KOPT-K1 (cell line): ENCODE data around the gene OR8B12.
"Not testable (repeated sequence)": the region's sequence is repeated elsewhere in the genome, so short reads cannot be mapped to it uniquely, and the experiment has no call there.

Source experiments
- H3K27ac ChIP-seq: fragments of 200-600 bp; sonication (generic); 2 replicates; pipeline ENCODE4 v1.5.1; 2016; ENCODE audit warnings: antibody characterized with exemption, mild to moderate bottlenecking, low read depth, low read length; ENCODE audit not compliant: poor library complexity, severe bottlenecking
- H3K36me3 ChIP-seq: fragments of 200-600 bp; sonication (generic); 2 replicates; pipeline ENCODE4 v1.5.1; 2017; ENCODE audit warnings: antibody characterized with exemption, mild to moderate bottlenecking, low read length, moderate library complexity; ENCODE audit not compliant: insufficient read depth
- H3K9me3 ChIP-seq: fragments of 200-600 bp; sonication (generic); 2 replicates; pipeline ENCODE4 v1.5.1; 2017; ENCODE audit warnings: antibody characterized with exemption, low read length, mild to moderate bottlenecking; ENCODE audit not compliant: insufficient read depth, poor library complexity, severe bottlenecking

The OR8B12 gene

DNA sequence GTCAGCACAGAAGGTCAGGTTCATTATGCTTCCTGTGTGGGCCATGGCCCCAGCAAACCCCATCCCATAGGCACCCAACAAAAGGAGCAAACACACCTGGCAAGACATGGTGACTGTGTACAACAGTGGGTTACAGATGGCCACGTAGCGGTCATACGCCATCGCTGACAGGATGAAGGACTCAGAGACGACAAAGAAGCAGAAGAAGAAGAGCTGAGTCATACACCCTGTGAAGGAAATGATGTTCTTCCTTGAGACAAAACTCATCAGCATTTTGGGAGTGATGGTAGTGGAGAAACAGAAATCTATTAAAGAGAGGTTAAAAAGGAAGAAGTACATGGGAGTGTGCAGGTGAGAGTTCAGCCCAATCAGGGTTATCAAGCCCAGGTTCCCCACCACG is 309 bp downstream of the OR8B12 start:
- Histone ChIP-seq H3K9me3 (no peaks in the 10 kb centered on the region), H3K27ac (no peak overlapping the region), H3K36me3 (no peaks in the 10 kb centered on the region)

DNA sequence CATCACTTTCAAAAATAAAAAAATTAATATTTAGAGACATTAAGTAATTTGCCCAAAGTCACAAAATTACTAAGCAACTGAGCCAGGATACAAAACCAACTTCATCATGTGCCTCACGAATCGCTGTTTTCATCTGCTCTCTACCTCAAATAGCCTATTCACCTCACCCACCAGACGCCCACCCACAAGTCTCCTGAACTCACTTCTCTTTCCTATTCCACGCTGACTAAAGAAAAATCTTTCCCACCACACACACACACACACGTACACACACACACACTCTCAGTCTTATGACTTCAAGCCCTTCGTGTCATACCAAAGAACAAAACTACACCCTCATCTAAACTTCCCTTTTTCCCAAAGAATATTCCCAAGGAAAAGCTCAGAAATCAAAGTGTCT is 2.2 kb downstream of the OR8B12 start:
- H3K9me3 ChIP-seq, result no peaks in the 10 kb centered on the region
- H3K27ac ChIP-seq, result no peak overlapping the region
- no peaks in the 10 kb centered on the region for H3K36me3 ChIP-seq

- H3K36me3 ChIP-seq, result no peaks in the 10 kb centered on the region
- H3K9me3 ChIP-seq, result no peaks in the 10 kb centered on the region
- no peak overlapping the region for H3K27ac ChIP-seq
These were observed 5.4 kb downstream of the OR8B12 start for GRCh38 chr11:124538019-124538418.

DNA sequence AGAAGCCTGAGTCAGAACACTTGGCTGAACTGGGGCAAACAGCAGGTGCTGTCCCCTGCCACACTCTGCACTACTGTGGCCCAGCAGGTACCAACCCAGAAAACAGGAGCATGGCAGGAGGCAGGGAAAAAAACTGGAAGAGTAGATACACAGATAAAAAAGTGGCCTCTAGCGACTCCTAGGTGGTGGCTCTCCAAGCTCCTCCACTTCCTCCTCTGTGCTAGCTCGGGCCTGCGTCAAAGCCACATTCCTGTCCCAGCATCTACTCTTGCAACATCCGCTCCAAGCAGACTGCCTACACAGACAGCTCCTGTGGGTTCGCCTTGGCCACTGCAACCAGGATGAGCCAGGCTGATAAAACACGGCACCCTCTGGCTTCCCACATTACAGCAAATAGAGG is 6.9 kb downstream of the OR8B12 start:
- no peak overlapping the region for H3K27ac ChIP-seq
- no peaks in the 10 kb centered on the region for H3K9me3 ChIP-seq
- H3K36me3 ChIP-seq, result no peaks in the 10 kb centered on the region

- no peaks in the 10 kb centered on the region for H3K36me3 ChIP-seq
- no peak overlapping the region for H3K27ac ChIP-seq
- H3K9me3 ChIP-seq, result no peaks in the 10 kb centered on the region
These were observed 7.8 kb downstream of the OR8B12 start for GRCh38 chr11:124535552-124536232.

GRCh38 chr11:124534051-124534450 is 9.4 kb downstream of the OR8B12 start:
- no peaks in the 10 kb centered on the region for H3K36me3 ChIP-seq
- no peak overlapping the region for H3K27ac ChIP-seq
- peaks cover 3% of the 10 kb centered on the region for H3K9me3 ChIP-seq

DNA sequence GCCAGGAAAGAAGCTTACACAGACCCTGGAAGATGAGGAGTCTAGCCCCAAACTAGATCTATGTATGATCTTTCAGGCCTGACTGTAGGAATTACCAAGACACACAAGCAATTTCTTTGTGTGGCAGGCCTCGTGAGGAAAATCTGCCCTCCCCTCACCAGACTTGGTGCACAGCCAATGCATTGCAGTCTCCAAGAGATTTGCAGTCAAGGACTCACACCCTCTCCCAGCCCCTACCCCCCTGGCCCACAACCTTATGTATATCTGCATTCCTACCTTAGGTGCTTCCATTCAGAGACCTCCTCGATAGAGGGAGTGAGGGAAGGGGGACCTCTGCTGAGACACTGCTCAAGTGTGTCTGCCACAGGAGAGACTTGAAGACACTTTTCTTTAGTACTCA is 9.8 kb downstream of the OR8B12 start:
- no peaks in the 10 kb centered on the region for H3K36me3 ChIP-seq
- H3K27ac ChIP-seq, result no peak overlapping the region
- peaks cover 7% of the 10 kb centered on the region for H3K9me3 ChIP-seq

- no peaks in the 10 kb centered on the region for H3K9me3 ChIP-seq
- H3K27ac ChIP-seq, result no peak overlapping the region
- H3K36me3 ChIP-seq, result no peaks in the 10 kb centered on the region
These were observed 23.0 kb downstream of the OR8B12 start for GRCh38 chr11:124520550-124520854.

DNA sequence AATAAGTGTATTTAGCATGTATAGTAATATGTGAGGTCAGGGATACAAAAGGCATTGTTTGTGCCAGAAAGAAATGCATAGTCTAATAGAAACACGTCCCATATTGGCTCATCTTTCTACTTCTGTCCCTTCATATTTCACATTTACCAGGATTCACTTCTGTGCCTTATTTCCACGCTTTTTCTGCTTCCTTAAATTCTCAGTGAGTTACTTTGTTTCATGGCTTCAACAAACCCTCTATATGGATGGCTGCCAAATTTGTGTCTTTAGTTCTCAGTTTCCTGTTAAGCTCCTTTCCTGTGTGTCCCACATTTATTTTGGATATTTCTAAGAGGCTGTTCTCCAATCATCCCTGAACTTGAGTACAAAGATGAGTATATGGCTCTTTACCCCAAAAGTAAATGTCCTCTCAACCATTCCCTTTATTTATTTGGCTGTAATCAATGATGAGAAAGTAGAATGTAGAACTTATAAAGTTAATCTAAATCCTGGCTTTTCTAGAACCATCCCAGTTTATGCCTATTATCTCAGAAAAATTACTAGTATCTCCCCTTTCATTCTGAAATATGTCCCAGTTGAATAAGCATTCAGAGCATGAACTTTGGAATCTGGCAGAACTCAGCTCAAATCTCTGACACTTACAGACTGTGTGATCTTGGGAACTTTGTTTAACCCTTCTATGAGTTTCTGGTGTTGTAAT is 23.5 kb downstream of the OR8B12 start:
- H3K9me3 ChIP-seq, result no peaks in the 10 kb centered on the region
- no peak overlapping the region for H3K27ac ChIP-seq
- H3K36me3 ChIP-seq, result no peaks in the 10 kb centered on the region

DNA sequence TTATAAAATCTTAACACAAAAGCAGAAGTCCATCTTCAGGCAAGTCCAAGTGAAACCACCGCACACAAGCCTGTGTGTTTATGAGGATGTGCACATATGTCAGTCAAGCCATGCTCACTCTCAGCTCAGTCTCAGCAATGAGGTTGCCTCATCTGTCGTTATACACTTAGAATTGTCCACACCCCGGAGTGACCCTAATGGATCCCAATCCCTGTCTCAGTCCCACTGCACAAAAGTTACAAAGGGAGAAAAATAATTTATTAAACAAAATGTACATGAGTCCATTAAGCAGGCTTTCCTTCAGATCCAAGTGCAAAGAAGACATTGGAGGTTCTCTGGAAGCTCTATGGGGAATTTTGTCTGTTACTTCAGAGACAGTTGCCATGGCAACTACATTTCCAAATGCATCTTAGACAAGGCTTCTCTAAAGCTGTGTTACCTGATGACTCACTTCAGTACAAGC is 24.4 kb downstream of the OR8B12 start:
- no peaks in the 10 kb centered on the region for H3K36me3 ChIP-seq
- H3K9me3 ChIP-seq, result no peaks in the 10 kb centered on the region
- no peak overlapping the region for H3K27ac ChIP-seq

DNA sequence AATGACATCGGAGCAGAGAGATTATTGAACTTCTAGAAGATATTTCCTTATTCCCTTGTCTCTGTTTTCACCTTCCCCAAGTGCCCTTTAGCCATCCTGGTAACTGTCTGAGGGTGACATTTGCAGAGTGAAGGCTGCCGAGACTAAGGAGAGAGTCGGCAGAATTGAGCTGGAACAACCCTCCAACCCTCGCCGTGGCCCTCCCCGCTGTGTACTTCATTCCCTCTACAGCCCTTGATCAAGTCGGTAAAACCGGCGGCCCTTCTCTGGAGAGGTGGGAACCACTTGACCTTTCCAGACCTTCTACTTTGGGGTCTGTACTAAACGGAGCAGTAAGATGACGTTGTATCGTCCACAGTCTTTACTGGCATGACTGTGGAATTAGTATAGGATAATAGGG is 26.1 kb downstream of the OR8B12 start:
- no peak overlapping the region for H3K27ac ChIP-seq
- no peaks in the 10 kb centered on the region for H3K36me3 ChIP-seq
- H3K9me3 ChIP-seq, result no peaks in the 10 kb centered on the region

- not testable (repeated sequence) for H3K27ac ChIP-seq, H3K9me3 ChIP-seq, H3K36me3 ChIP-seq
These were observed 28.8 kb downstream of the OR8B12 start for GRCh38 chr11:124514675-124515074.

- Histone ChIP-seq H3K27ac (no peak overlapping the region), H3K9me3 (no peaks in the 10 kb centered on the region), H3K36me3 (no peaks in the 10 kb centered on the region)
These were observed 29.3 kb downstream of the OR8B12 start for GRCh38 chr11:124514131-124514530.

- no peaks in the 10 kb centered on the region for H3K9me3 ChIP-seq
- no peak overlapping the region for H3K27ac ChIP-seq
- no peaks in the 10 kb centered on the region for H3K36me3 ChIP-seq
These were observed 31.7 kb downstream of the OR8B12 start for GRCh38 chr11:124511745-124512144.

- no peak overlapping the region for H3K27ac ChIP-seq
- no peaks in the 10 kb centered on the region for H3K36me3 ChIP-seq
- no peaks in the 10 kb centered on the region for H3K9me3 ChIP-seq
These were observed 33.2 kb downstream of the OR8B12 start for GRCh38 chr11:124510279-124510678.

DNA sequence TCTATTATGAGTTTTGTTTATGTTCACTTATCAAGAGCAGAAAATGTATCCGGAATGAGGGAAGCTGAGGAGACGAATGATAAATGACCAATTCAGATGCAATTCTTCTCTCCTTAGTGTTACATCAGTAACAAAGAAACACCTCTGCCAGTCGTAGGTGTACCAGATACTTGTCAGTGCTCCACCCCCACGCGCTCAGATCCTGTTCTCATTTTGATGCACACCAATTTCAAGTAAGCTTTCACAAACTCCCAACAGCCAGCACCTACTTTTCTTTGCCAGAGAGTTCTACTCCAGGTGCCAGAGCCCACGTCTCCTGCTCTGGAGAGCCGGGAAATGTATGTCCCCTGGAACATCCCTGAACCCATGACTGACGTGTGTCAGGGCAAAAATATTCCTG is 43.7 kb downstream of the OR8B12 start:
- H3K9me3 ChIP-seq, result no peaks in the 10 kb centered on the region
- no peaks in the 10 kb centered on the region for H3K36me3 ChIP-seq
- H3K27ac ChIP-seq, result no peak overlapping the region
